Hepatocyte (in vitro differentiated cells): ENCODE results near the gene ZNF567. TPM values are rescaled to one million over a fixed set of nuclear protein-coding genes. Genes with fewer than 3 reads are reported as not detected.

Experiments
- DNase-seq: peaks from one replicate; pipeline ENCODE4 v3.0.0-alpha.2; 2016; ENCODE audit warnings: low spot score
- H2AFZ ChIP-seq: fragments of 200-600 bp; sonication (generic); 2 replicates; pipeline ENCODE4 v1.6.0; 2016; ENCODE audit warnings: antibody characterized with exemption, mild to moderate bottlenecking
- H3K27ac ChIP-seq: fragments of 200-600 bp; sonication (generic); 2 replicates; pipeline ENCODE4 v1.5.1; 2016; ENCODE audit warnings: mild to moderate bottlenecking
- H3K27me3 ChIP-seq: fragments of 200-600 bp; sonication (generic); 2 replicates; pipeline ENCODE4 v1.6.1; 2016
- H3K36me3 ChIP-seq: fragments of 200-600 bp; sonication (generic); replicated peaks from 2 replicates; pipeline ENCODE4 v1.5.1; 2016; ENCODE audit warnings: low read depth; ENCODE audit not compliant: insufficient read depth
- H3K4me1 ChIP-seq: fragments of 200-600 bp; sonication (generic); 2 replicates; pipeline ENCODE4 v1.5.1; 2016; ENCODE audit warnings: mild to moderate bottlenecking, moderate library complexity; ENCODE audit not compliant: insufficient read depth
- H3K4me2 ChIP-seq: fragments of 200-600 bp; sonication (generic); 2 replicates; pipeline ENCODE4 v1.6.0; 2016
- H3K4me3 ChIP-seq: fragments of 200-600 bp; sonication (generic); 2 replicates; pipeline ENCODE4 v1.5.1; 2016; ENCODE audit warnings: mild to moderate bottlenecking
- H3K79me2 ChIP-seq: fragments of 200-600 bp; sonication (generic); 2 replicates; pipeline ENCODE4 v1.6.0; 2017; ENCODE audit warnings: mild to moderate bottlenecking
- H3K9me2 ChIP-seq: fragments of 200-600 bp; sonication (generic); replicated peaks from 2 replicates; pipeline ENCODE4 v1.6.0; 2017; ENCODE audit warnings: mild to moderate bottlenecking; ENCODE audit not compliant: insufficient read depth
- H3K9me3 ChIP-seq: fragments of 200-600 bp; sonication (generic); 2 replicates; pipeline ENCODE4 v1.5.1; 2016; ENCODE audit warnings: low read depth, mild to moderate bottlenecking
- H4K20me1 ChIP-seq: fragments of 200-600 bp; sonication (generic); 2 replicates; pipeline ENCODE4 v1.6.0; 2016; ENCODE audit warnings: mild to moderate bottlenecking; ENCODE audit not compliant: insufficient read depth, poor library complexity, severe bottlenecking
- EZH2 ChIP-seq: fragments of 200-600 bp; sonication (generic); IDR thresholded peaks from 2 replicates; pipeline ENCODE4 v1.6.1; 2016; ENCODE audit warnings: antibody characterized with exemption, mild to moderate bottlenecking, borderline replicate concordance
- EZH2phosphoT487 ChIP-seq: fragments of 200-600 bp; sonication (generic); IDR thresholded peaks from one replicate; pipeline ENCODE4 v1.6.1; 2018; ENCODE audit warnings: antibody characterized with exemption, mild to moderate bottlenecking, low read depth, moderate library complexity; ENCODE audit not compliant: unreplicated experiment, severe bottlenecking
- WGBS: methylation state at CpG from one replicate; pipeline ENCODE4 v1.1.6; 2016; ENCODE audit warnings: low lambda C conversion rate; ENCODE audit errors: missing lambda C conversion rate; 5-methylcytosine and 5-hydroxymethylcytosine counted together
- polyA plus RNA-seq: library from polyadenylated mRNA; unstranded; fragments of >200 nt; fragmentation: Nextera tagmentation; extraction: Ambion mirVana; gene quantifications from 2 replicates; pipeline ENCODE4 v1.2.1, GENCODE V29; 2016
- total RNA-seq: library from RNA; depleted of rRNA; stranded (reverse); fragments of >200 nt; gene quantifications from 2 replicates; pipeline ENCODE4 v1.2.3, GENCODE V29; 2014
- TF ChIP-seq, protein P1 (sequence below): fragments of 200-600 bp; sonication (generic); IDR thresholded peaks from 2 replicates; pipeline ENCODE4 v1.5.1; 2016; ENCODE audit warnings: antibody characterized with exemption, mild to moderate bottlenecking; ENCODE audit not compliant: poor library complexity

Gene ZNF567
- total and polyA plus RNA-seq, 2 experiments from 2014 or later, result 4.4 to 8.1 TPM

DNA sequence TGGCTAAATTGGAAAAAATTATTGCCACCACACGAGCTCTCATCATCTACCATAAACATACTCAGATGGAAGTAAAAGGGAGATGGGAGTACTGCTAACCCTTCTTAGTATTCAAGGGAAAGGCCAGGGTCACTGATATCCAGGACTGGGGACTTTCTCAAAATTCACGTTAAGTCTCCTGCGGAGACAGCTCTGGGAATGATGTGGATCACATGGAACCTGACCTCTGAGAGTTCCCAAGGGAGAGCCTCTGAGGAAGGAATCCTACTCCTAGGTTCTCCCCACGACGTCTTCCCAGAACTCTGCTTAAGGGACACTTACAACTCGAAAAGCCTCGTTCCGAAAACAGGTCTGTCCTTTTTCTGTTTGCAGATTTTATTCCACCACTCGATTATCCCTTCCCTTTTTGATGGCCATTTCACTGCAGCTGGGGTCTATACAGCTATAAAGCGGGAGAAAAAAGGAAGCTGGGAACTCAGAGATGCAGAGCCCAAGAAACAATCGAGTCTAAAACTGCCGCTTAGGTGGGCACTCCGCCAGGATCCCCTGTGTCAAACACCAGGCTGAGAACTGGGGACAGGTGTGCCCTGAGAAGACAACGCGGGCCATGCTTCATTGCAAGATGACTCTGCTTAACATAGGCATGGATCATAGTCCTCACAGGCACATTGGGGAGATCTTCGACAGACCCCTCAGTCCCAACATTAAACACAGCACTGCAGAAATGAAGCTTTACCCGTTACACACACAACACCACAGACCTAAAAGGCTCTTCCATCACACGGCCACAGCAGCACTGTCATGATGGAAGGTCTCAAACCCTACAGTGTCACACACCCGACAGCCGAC lies 823 bp upstream of the ZNF567 start:
- Histone ChIP-seq H3K4me3 (peak overlapping the region; percentile 68), H3K36me3 (peaks cover 2% of the 10 kb centered on the region), H3K4me2 (peak overlapping the region; percentile 82), H3K27me3 (no peaks in the 10 kb centered on the region), H3K27ac (peak overlapping the region; percentile 14), H3K79me2 (peaks cover 72% of the 10 kb centered on the region), H3K4me1 (peaks cover 12% of the 10 kb centered on the region), H4K20me1 (no peaks in the 10 kb centered on the region), H3K9me3 (peaks cover 12% of the 10 kb centered on the region), H2AFZ (peak overlapping the region; percentile 70), H3K9me2 (no peaks in the 10 kb centered on the region)
- DNase-seq, result peak; percentile 13
- WGBS, result 27% methylated on average over 20 of the region's 20 CpGs
- TF ChIP-seq EZH2phosphoT487, result no peak
- TF ChIP-seq, protein P1, sequence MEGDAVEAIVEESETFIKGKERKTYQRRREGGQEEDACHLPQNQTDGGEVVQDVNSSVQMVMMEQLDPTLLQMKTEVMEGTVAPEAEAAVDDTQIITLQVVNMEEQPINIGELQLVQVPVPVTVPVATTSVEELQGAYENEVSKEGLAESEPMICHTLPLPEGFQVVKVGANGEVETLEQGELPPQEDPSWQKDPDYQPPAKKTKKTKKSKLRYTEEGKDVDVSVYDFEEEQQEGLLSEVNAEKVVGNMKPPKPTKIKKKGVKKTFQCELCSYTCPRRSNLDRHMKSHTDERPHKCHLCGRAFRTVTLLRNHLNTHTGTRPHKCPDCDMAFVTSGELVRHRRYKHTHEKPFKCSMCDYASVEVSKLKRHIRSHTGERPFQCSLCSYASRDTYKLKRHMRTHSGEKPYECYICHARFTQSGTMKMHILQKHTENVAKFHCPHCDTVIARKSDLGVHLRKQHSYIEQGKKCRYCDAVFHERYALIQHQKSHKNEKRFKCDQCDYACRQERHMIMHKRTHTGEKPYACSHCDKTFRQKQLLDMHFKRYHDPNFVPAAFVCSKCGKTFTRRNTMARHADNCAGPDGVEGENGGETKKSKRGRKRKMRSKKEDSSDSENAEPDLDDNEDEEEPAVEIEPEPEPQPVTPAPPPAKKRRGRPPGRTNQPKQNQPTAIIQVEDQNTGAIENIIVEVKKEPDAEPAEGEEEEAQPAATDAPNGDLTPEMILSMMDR, result no peak
- TF ChIP-seq EZH2, result no peak

DNA sequence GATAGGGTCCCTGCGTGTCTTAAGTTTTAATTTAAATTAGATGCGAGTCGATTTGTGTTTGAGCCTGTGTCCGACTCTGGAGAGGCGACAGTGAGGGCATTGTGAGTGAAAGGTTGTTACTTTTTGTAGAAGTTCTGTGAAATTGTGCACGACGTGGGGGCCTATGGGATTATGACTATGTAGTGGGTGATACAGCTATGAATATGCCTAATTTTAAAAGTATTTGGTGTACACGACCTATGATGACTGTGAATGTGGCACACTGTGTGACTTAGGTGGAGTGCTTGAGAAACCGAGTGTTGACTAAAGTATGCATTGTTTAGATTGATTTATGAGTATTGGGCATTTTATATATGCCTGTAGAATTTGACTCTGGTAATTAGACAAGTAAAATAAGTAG lies 646 bp downstream of the ZNF567 start:
- WGBS, result 11% methylated on average over 9 of the region's 9 CpGs
- H3K4me2 ChIP-seq, result peak overlapping the region; percentile 93
- H3K4me3 ChIP-seq, result peak overlapping the region; percentile 95
- H3K4me1 ChIP-seq, result peaks cover 12% of the 10 kb centered on the region
- H3K27ac ChIP-seq, result peak overlapping the region; percentile 80
- H2AFZ ChIP-seq, result peak overlapping the region; percentile 86
- H4K20me1 ChIP-seq, result no peaks in the 10 kb centered on the region
- peaks cover 61% of the 10 kb centered on the region for H3K79me2 ChIP-seq
- H3K9me3 ChIP-seq, result peaks cover 20% of the 10 kb centered on the region
- TF ChIP-seq, protein P1, result no peak
- TF ChIP-seq EZH2 (no peak), EZH2phosphoT487 (no peak)
- H3K36me3 ChIP-seq, result no peaks in the 10 kb centered on the region
- H3K9me2 ChIP-seq, result no peaks in the 10 kb centered on the region
- no peaks in the 10 kb centered on the region for H3K27me3 ChIP-seq
- no peak for DNase-seq

DNA sequence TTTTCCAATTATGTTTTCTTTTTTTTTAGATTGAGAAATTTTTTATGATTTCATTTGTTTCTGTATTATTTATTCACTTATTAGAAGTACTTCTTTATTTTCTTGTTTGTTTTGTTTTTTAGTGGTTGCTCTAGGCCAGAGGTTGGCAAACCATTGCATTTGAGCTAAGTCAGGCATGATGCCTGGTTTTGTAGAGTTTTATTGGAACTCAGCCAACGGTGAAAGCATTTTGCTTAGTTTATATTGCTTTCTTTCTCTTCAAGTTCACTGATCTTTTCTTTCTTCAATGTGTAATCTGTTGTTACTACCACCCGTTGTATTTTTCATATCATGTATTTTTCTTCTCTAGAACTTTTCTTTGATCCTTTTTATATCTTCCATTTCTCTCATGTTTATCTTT lies 19.7 kb downstream of the ZNF567 start:
- H3K27ac ChIP-seq, result no peak overlapping the region
- peaks cover 59% of the 10 kb centered on the region for H3K79me2 ChIP-seq
- H3K9me2 ChIP-seq, result no peaks in the 10 kb centered on the region
- no peaks in the 10 kb centered on the region for H4K20me1 ChIP-seq
- peaks cover 70% of the 10 kb centered on the region for H3K9me3 ChIP-seq
- no peaks in the 10 kb centered on the region for H3K27me3 ChIP-seq
- TF ChIP-seq EZH2phosphoT487 (no peak), EZH2 (no peak)
- TF ChIP-seq, protein P1, result no peak
- no peak overlapping the region for H2AFZ ChIP-seq
- whole genome bisulfite sequencing, result 88% methylated on average over 2 of the region's 2 CpGs
- no peaks in the 10 kb centered on the region for H3K4me1 ChIP-seq
- no peak overlapping the region for H3K4me3 ChIP-seq
- H3K4me2 ChIP-seq, result no peak overlapping the region
- peaks cover 7% of the 10 kb centered on the region for H3K36me3 ChIP-seq
- no peak for DNase-seq
